Gastrocnemius medialis (tissue), 4 donors: Measurements from ENCODE around the gene GRIN1.

Experiments
- POLR2A ChIP-seq, 2 donors: fragments of 450-650 bp; IDR thresholded peaks; one replicate each; pipeline ENCODE4 v1.6.1; 2017; ENCODE audit warnings: antibody characterized with exemption in 2 of 2, mild to moderate bottlenecking in 2 of 2, moderate library complexity in 2 of 2
- TF ChIP-seq, protein P1 (sequence below), 5 experiments: fragments of 450-650 bp in 3 of 5; fragments of 200-600 bp in 2 of 5; sonication (generic) in 2 of 5; IDR thresholded peaks in 4 of 5; conservative IDR thresholded peaks in 1 of 5; 1 replicate in 4 of 5; 2 replicates in 1 of 5; pipeline ENCODE4 v1.5.1; 2016 to 2019; ENCODE audit warnings: antibody characterized with exemption in 5 of 5, mild to moderate bottlenecking in 3 of 5, moderate library complexity in 3 of 5

DNA sequence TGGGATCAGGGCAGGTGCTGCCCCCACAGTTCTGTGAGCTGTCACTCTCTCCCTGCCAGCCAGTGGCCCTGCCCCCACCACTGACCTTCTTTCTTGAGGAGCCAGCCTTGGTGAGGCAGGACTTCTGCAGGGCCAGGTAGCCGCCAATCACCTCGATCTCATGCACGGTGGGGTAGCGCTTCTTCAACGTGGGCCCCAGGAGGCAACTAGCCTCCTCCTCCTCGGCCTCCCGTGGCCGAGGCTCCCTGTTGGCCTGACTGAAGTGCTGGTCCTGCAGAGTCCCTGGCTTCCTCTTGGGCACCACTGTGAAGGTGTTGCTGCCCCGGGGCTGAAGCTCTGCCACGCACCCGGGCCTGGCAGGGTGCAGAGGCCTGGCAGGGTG is 59.9 kb downstream of the GRIN1 start:
- TF ChIP-seq, protein P1, sequence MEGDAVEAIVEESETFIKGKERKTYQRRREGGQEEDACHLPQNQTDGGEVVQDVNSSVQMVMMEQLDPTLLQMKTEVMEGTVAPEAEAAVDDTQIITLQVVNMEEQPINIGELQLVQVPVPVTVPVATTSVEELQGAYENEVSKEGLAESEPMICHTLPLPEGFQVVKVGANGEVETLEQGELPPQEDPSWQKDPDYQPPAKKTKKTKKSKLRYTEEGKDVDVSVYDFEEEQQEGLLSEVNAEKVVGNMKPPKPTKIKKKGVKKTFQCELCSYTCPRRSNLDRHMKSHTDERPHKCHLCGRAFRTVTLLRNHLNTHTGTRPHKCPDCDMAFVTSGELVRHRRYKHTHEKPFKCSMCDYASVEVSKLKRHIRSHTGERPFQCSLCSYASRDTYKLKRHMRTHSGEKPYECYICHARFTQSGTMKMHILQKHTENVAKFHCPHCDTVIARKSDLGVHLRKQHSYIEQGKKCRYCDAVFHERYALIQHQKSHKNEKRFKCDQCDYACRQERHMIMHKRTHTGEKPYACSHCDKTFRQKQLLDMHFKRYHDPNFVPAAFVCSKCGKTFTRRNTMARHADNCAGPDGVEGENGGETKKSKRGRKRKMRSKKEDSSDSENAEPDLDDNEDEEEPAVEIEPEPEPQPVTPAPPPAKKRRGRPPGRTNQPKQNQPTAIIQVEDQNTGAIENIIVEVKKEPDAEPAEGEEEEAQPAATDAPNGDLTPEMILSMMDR (IDR thresholded peaks at IDR 0.05 in 4 of 5, conservative IDR thresholded peaks at IDR 0.05 in 1 of 5): no peak
- TF ChIP-seq POLR2A (IDR thresholded peaks at IDR 0.05): no peak
